Right lobe of liver (tissue), 4 donors: Measurements from ENCODE around the gene RBPMS2.

ENCODE experiments used
- POLR2A ChIP-seq: fragments of 450-650 bp; IDR thresholded peaks from one replicate; pipeline ENCODE4 v1.6.1; 2017; ENCODE audit warnings: antibody characterized with exemption, mild to moderate bottlenecking
- TF ChIP-seq, protein P1 (sequence below), 4 donors: fragments of 200-600 bp in 3 of 4; fragments of 450-650 bp in 1 of 4; IDR thresholded peaks; one replicate each; pipeline versions ENCODE4 v1.5.1 to v1.8.0; 2016 to 2022; ENCODE audit warnings: antibody characterized with exemption in 4 of 4, mild to moderate bottlenecking in 2 of 4
- donor health status: DM: no; HTN: no; CAD: no.
- donor health status: DM: no; HTN: no; CAD: no.
- donor health status: DM: no; HTN: yes; CAD: no.

DNA sequence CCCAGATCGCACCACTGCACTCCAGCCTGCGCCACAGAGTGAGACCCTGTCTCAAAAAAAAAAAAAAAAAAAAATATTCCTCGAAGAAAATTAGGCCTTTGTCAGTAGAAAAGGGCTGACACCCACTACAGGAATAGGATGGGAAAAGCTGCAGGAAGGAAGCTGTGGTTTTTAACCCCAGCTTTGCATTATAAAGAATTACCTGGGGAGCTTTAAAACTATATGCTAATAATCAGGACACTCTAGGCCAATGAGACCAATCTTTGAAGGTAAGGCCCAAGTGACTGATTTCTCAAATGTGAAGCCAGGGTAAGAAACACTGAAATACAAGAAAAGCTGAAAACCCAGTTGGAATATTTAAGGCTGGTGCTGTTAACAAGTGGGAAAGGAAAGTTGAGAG is 74.3 kb downstream of the RBPMS2 start:
- TF ChIP-seq POLR2A, result no peak
- TF ChIP-seq, protein P1, sequence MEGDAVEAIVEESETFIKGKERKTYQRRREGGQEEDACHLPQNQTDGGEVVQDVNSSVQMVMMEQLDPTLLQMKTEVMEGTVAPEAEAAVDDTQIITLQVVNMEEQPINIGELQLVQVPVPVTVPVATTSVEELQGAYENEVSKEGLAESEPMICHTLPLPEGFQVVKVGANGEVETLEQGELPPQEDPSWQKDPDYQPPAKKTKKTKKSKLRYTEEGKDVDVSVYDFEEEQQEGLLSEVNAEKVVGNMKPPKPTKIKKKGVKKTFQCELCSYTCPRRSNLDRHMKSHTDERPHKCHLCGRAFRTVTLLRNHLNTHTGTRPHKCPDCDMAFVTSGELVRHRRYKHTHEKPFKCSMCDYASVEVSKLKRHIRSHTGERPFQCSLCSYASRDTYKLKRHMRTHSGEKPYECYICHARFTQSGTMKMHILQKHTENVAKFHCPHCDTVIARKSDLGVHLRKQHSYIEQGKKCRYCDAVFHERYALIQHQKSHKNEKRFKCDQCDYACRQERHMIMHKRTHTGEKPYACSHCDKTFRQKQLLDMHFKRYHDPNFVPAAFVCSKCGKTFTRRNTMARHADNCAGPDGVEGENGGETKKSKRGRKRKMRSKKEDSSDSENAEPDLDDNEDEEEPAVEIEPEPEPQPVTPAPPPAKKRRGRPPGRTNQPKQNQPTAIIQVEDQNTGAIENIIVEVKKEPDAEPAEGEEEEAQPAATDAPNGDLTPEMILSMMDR (IDR thresholded peaks at IDR 0.05), result no peak
